Measurements from ENCODE around the gene EFNA5.

Gene EFNA5

GRCh38 chr5:107639990-107640389, 30.7 kb downstream of the EFNA5 start:
- no peak for DNase-seq (ENCODE audit: low read depth in 2 of 2)

GRCh38 chr5:107636555-107636954, 34.2 kb downstream of the EFNA5 start:
- DNase-seq (ENCODE audit: low read depth in 2 of 2) = no peak

GRCh38 chr5:107636068-107636467, 34.7 kb downstream of the EFNA5 start:
- no peak for DNase-seq (ENCODE audit: low read depth in 2 of 2)

- no peak for DNase-seq (ENCODE audit: low read depth in 2 of 2)
These were observed 35.5 kb downstream of the EFNA5 start for GRCh38 chr5:107634981-107635848.

- DNase-seq (ENCODE audit: low read depth in 2 of 2) = no peak
These were observed 37.4 kb downstream of the EFNA5 start for GRCh38 chr5:107633171-107633901.

GRCh38 chr5:107631805-107632362, 38.9 kb downstream of the EFNA5 start:
- DNase-seq (ENCODE audit: low read depth in 2 of 2) = no peak

DNA sequence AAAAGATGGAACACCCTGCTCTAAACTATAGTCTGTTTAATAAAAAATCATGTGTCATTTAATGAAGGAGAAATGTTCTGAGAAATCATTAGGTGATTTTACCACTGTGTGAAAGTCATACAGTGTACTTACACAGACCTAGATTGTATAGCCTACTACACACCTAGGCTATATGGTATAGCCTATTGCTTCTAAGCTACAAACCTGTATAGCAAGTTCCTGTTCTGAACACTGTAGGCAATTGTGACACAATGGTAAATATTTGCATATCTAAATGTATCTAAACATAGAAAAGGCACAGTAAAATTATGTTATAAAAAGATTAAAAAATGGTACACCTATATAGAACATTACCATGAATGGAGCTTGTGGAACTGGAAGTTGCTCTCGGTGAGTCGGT, 40.6 kb downstream of the EFNA5 start:
- DNase-seq (ENCODE audit: low read depth in 2 of 2) = no peak

DNA sequence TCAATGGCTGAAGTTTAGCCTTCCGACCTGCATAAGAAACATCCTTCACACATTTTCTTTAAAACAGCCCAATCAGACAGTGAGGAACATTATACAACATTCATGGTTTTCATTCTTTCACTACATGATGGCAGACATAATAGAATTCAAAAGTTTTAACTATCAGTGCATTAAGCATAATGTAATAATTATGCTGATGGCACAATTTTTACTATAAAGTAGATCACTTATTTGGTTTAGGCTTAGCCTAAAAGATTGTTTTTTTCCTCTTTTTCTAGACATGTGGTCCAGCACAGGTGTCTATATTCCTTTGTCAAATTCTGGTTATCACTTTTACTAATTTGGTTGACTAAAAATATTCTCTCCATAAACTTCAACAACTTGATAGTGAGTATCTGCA, 46.5 kb downstream of the EFNA5 start:
- no peak for DNase-seq (ENCODE audit: low read depth in 2 of 2)

GRCh38 chr5:107621089-107621488, 49.6 kb downstream of the EFNA5 start:
- DNase-seq (ENCODE audit: low read depth in 2 of 2) = no peak

GRCh38 chr5:107619781-107620180, 51.0 kb downstream of the EFNA5 start:
- no peak for DNase-seq (ENCODE audit: low read depth in 2 of 2)

DNA sequence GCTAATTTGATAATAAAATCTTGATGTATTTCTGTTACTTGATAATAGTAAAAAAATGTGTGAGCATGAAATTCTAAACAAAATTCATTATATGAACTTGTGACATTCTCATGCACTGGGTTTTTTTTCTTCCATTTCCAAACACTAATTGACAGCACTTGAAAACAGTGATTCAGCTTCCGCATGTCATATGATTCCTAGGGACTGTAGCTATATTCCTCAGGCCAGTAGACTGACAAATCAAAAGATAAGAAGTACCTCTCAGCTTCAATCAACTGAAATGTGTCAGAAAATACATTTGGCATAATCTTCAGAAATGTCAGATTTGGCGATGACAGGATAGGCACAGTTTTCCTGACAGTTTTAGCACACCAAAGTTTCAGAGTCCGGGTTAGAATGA, 52.5 kb downstream of the EFNA5 start:
- no peak for DNase-seq (ENCODE audit: low read depth in 2 of 2)

GRCh38 chr5:107617052-107617451, 53.7 kb downstream of the EFNA5 start:
- DNase-seq (ENCODE audit: low read depth in 2 of 2) = no peak

DNA sequence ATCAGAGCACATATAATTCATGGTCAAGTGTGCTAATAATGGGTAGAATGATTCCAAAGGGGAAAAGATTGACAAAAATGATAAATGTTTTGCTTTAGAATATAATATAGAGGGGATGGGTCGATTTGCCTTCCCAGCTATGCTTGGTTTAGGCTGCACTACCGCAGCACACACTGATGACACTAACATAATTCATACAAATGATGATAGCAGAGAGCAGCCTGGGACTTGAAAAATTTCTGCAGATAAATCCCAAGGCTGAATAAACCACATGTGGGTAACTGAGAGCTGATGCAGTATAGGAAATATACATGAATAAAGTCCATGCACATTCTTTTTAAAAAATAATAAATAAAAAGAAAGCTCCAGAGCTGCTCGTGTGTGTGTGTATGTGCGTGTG, 54.5 kb downstream of the EFNA5 start:
- no peak for DNase-seq (ENCODE audit: low read depth in 2 of 2)

- DNase-seq (ENCODE audit: low read depth in 2 of 2) = no peak
These were observed 55.4 kb downstream of the EFNA5 start for GRCh38 chr5:107615299-107615817.

- no peak for DNase-seq (ENCODE audit: low read depth in 2 of 2)
These were observed 58.2 kb downstream of the EFNA5 start for GRCh38 chr5:107612541-107612940.

DNA sequence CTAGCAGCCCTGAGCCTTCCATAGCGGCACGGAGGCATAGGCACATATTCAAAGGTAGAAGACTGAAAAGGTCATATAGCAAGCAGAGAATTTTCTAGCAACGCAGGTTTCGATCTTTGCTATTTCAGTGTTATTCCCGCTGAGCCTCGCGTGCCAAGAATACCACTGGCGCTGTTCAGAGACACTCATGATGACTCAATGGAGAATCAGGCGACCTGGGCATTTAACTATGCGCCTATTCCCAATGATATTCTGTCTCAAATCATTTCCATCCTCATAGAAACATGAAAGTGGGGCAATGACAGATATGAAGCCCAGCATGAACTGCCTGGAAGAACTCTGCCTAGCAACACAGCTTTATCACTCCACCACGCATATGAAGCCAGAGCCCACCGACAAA, 59.9 kb downstream of the EFNA5 start:
- DNase-seq (ENCODE audit: low read depth in 2 of 2) = no peak

GRCh38 chr5:107607671-107608345, 62.9 kb downstream of the EFNA5 start:
- DNase-seq (ENCODE audit: low read depth in 2 of 2) = no peak

DNA sequence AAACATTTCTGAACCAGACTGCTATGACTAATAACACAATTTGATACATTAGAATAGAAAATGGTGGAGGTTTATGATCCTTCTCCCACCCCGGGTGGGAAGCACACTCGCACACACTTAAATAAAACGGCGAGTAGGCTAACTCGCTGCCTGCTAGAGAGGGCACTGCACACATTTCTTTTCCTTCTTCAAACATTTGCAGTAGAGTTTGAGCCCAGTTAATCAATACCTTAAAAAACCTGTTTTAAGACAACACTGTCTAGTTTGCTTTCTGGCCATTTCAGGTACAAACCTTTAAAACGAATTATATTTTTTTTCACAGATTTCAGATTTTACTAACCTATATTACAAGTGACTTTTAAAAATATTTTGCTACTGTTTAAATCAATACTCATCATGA, 63.5 kb downstream of the EFNA5 start:
- no peak for DNase-seq (ENCODE audit: low read depth in 2 of 2)

- no peak for DNase-seq (ENCODE audit: low read depth in 2 of 2)
These were observed 65.1 kb downstream of the EFNA5 start for GRCh38 chr5:107605596-107606125.

- no peak for DNase-seq (ENCODE audit: low read depth in 2 of 2)
These were observed 65.7 kb downstream of the EFNA5 start for GRCh38 chr5:107604990-107605389.

GRCh38 chr5:107604146-107604910, 66.4 kb downstream of the EFNA5 start:
- DNase-seq (ENCODE audit: low read depth in 2 of 2) = no peak

Data from activated CD8-positive, alpha-beta memory T cell treated with anti-CD3 and anti-CD28 coated beads for 4 hours (primary cell).